SIG-M5 (cell line): ENCODE results near the gene ATF3.

ENCODE experiments used
- DNase-seq: peaks from one replicate; lab custom pipeline; 2025; lab: John Stamatoyannopoulos, UW

ATF3 gene

GRCh38 chr1:212608959-212609700 is 569 bp downstream of the ATF3 start:
- no peak for DNase-seq

GRCh38 chr1:212609701-212610574 is 1.4 kb downstream of the ATF3 start:
- no peak for DNase-seq

GRCh38 chr1:212610575-212610967 is 2.0 kb downstream of the ATF3 start:
- DNase-seq = no peak

- DNase-seq = no peak
Observed at GRCh38 chr1:212611000-212611948, 2.7 kb downstream of the ATF3 start.

GRCh38 chr1:212612041-212612961 is 3.7 kb downstream of the ATF3 start:
- DNase-seq = no peak

- no peak for DNase-seq
Observed at GRCh38 chr1:212613440-212614335, 5.1 kb downstream of the ATF3 start.

GRCh38 chr1:212614453-212615200 is 6.1 kb downstream of the ATF3 start:
- DNase-seq = no peak

GRCh38 chr1:212615201-212615470 is 6.6 kb downstream of the ATF3 start:
- DNase-seq = no peak

- DNase-seq = no peak
Observed at GRCh38 chr1:212618466-212619210, 10.1 kb downstream of the ATF3 start.

- DNase-seq = no peak
Observed at GRCh38 chr1:212620293-212620692, 11.7 kb downstream of the ATF3 start.

- no peak for DNase-seq
Observed at GRCh38 chr1:212621043-212621948, 12.7 kb downstream of the ATF3 start.

GRCh38 chr1:212621949-212622305 is 13.4 kb downstream of the ATF3 start:
- no peak for DNase-seq

- no peak for DNase-seq
Observed at GRCh38 chr1:212622467-212622866, 13.9 kb downstream of the ATF3 start.

- no peak for DNase-seq
Observed at GRCh38 chr1:212622906-212623305, 14.3 kb downstream of the ATF3 start.

GRCh38 chr1:212623603-212624002 is 15.0 kb downstream of the ATF3 start:
- no peak for DNase-seq

- DNase-seq = no peak
Observed at GRCh38 chr1:212624976-212625501, 16.5 kb downstream of the ATF3 start.

- no peak for DNase-seq
Observed at GRCh38 chr1:212625781-212626450, 17.4 kb downstream of the ATF3 start.
